Gastroesophageal sphincter (tissue), 3 donors: ENCODE data around the gene ZKSCAN8.

Experiments used
- CTCF ChIP-seq, 4 experiments: fragments of 200-600 bp in 2 of 4; fragments of 450-650 bp in 2 of 4; sonication (generic) in 1 of 4; IDR thresholded peaks; one replicate each; pipeline ENCODE4 v1.5.1; 2017 to 2019; ENCODE audit warnings: antibody characterized with exemption in 4 of 4, mild to moderate bottlenecking in 2 of 4, moderate library complexity in 2 of 4
- EP300 ChIP-seq: sonication (generic); formaldehyde crosslinking; IDR thresholded peaks from one replicate; pipeline ENCODE4 v1.6.1; 2017; ENCODE audit warnings: antibody characterized with exemption, mild to moderate bottlenecking
- POLR2A ChIP-seq, 2 donors: fragments of 450-650 bp; IDR thresholded peaks; one replicate each; pipeline ENCODE4 v1.6.1; 2017; ENCODE audit warnings: antibody characterized with exemption in 2 of 2, mild to moderate bottlenecking in 2 of 2, moderate library complexity in 1 of 2
- POLR2AphosphoS5 ChIP-seq: sonication (generic); formaldehyde crosslinking; IDR thresholded peaks from one replicate; pipeline ENCODE4 v1.6.1; 2017; ENCODE audit warnings: antibody characterized with exemption

GRCh38 chr6:28160233-28160632, 18.6 kb downstream of the ZKSCAN8 start:
- TF ChIP-seq POLR2A (IDR thresholded peaks at IDR 0.05) (no peak), CTCF (IDR thresholded peaks at IDR 0.05) (no peak), EP300 (no peak), POLR2AphosphoS5 (no peak)
